ENCODE results near the gene MTFR1L. TPM values are rescaled to one million over a fixed set of nuclear protein-coding genes. Genes with fewer than 3 reads are reported as not detected.

The MTFR1L gene
- total RNA-seq, 1 donor from 2014 or later, result 66.9 TPM

DNA sequence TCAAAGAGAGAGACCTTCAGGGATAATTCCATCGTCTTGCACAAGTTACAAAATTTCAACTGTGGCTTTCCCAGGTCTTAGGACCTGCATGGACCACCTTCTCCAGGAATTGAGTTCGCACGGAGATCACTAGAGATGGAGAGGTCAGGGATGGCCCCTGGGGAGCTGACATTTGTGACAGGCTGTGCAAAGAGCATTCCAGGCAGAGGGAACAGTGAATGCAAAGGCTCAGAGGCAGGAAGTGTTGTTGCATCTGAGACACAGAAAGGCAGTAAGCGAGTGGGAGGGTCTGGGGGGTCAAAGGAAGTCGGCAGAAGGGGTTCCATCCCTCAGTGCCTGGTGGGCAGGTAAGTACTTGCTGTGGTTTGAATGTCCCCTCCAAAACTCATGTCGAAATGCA, 29.3 kb upstream of the MTFR1L start:
- DNase-seq (ENCODE audit: low spot score), result no peak

DNA sequence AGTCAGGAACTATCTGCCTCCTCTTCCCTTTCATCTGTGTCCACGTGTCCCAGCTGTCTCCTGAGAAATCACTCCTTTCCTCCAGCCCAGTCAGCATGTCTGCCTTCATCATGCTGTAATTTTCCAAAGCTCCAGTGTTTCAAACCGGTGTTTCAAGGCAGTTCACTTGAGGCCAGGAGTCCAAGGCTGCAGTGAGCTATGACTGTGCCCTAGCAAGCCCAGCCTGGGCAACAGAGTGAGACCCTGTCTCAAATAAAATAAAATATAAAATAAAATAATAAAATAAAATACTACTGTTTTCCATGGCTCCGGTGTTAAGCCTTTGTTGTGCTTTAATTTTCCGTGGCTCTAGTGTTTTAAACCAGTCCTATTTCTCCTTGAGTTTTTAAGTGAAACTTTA, 27.6 kb upstream of the MTFR1L start:
- no peak for DNase-seq (ENCODE audit: low spot score)

DNA sequence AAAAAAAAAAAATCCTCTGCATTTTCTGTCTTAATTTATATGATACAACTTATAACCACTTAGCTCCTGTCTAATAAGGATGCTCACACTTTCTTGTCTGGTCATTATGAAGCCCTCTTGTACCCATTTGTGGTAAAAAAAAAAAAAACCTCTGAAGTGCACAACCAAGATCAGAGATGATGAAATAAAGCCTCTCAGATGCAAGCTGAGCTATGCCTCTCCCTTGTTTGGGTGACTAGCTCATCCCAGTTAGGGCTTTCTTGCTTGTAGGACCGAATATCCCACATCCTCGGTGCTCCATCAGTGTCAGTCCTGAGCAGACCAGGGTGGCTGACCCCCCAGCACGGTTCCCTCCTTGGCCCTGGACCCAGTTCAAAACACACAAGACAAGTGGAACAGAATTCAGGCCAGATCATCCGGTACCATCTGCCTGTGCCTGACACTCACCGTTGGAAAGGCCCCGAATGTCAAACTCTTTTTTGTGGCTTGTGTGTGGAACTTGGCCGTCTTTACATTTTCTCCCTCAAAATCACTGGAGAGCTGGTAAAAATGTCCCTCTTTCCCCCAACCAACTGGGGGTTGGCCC, 26.1 kb upstream of the MTFR1L start:
- no peak for DNase-seq (ENCODE audit: low spot score)

DNA sequence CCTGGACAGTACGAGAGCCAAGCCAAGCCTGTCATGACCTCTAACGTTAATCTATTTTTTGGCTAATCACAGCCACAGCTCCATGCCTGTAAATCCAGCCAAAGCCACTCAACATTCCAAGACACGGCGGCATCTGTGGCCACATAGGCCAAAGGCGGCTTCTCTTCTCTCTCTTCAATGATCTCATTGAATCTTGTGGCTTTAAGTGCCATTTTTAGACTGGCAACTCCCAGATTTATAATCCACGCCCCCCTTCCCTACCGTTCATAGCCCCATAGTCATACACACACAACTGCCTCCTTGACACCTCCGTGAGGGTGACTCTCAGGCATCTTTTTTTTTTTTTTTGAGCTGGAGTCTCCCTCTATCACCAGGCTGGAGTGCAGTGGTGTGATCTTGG, 25.4 kb upstream of the MTFR1L start:
- DNase-seq (ENCODE audit: low spot score), result no peak

DNA sequence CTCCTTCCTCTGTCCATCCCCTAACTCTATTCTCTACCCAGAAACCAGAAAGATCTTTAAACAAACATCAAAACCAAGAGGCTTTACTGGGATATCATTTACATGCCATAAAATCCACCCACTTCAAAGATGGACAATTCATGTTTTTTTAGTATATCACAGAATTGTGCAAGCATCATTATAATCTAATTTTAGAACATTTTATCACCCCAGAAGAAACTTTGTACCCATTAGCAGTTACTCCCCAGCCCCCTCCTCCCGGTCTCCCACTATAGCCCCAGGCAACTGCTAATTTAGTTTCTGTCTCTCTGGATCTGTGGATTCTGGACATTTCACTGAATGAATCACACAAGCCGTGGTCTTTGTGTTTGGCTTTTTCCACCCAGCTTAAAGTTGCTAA, 24.5 kb upstream of the MTFR1L start:
- DNase-seq (ENCODE audit: low spot score), result no peak

DNA sequence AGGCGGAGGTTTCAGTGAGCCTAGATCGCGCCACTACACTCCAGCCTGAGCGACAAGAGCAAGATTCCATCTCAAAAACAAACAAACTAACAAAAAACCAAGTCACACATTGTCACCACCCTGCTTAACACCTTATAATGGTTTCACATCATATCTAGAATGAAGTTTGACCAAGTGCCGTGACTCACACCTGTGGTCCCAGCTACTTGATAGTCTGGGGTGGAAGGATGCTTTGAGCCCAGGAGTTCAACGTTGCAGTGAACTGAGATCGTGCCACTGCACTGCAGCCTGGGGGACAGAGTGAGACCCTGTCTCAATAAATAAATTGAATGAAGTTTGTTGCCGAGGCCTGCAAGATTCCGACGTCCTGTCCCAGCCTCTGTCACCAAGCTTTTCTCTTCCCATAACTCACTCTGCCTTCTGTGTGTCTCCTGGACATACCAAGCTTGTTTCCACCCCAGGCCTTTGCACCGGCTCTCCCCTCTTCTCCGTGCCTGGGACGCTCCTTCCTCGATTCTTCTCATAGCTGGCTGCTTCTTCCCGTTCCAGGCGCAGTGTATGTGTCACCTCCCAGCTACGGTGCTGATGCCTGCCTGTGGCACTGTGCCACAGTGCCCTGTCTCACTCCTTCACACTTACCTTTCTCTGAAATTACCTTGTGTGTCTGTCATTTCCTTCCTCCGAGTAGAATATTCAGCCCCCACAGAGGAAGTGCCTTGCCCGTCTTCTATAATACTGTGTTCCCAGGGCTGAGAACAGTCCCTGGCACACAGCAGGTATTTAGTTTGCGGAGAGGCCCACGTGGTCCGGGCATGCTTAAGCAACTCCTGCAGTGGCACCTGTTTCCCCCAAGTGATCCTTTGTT, 23.6 kb upstream of the MTFR1L start:
- DNase-seq (ENCODE audit: low spot score), result no peak

DNA sequence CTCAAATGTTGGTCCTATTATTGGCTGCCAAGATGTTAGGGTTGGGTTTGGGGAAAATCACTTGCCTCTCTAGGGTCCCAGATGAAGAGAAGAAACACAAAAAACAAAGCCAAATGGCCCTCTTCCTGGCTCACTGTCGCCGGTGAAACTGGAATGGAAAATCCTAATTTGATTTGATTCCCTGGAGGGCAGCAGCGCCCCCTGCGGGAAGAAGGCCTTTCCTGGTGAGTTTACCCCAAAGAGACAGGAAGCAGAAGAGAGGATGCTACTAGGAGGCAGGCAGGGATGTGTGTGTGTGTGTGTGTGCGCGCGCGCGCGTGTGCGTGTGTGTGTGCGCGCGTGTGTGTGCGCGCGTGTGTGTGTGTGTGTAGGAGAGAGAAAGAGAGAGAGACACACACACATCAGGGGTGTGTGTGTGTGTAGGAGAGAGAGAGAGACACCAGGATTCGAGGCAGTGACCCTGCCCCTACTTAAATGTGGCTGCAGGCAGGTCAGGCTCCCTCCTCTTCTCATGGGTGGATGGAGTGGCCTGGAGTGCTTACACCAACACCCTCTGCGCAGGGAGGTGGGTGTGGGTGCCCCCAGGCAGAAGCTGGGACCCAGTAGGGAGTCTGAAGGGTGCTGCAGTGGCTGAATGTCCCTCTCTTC, 22.8 kb upstream of the MTFR1L start:
- DNase-seq (ENCODE audit: low spot score), result peak; percentile 88

DNA sequence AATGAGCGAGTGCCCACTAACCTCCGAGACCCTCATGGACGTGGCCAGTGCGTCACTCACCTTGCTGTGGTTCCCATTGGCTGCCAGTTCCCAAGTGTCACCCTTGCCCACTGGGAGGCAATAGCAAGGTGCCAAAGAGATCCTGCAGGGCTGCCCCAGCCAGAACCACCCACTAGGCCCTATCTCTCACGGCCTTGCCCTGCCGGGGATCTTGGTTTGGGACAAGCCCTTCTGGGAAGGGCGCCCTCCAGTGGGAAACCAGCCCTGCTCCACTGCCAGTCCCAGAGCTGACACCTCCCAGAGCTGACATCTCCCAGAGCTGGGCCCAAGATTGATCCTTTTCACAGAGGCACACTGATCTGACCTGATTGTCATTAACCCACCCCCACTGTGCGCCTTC, 21.8 kb upstream of the MTFR1L start:
- no peak for DNase-seq (ENCODE audit: low spot score)

DNA sequence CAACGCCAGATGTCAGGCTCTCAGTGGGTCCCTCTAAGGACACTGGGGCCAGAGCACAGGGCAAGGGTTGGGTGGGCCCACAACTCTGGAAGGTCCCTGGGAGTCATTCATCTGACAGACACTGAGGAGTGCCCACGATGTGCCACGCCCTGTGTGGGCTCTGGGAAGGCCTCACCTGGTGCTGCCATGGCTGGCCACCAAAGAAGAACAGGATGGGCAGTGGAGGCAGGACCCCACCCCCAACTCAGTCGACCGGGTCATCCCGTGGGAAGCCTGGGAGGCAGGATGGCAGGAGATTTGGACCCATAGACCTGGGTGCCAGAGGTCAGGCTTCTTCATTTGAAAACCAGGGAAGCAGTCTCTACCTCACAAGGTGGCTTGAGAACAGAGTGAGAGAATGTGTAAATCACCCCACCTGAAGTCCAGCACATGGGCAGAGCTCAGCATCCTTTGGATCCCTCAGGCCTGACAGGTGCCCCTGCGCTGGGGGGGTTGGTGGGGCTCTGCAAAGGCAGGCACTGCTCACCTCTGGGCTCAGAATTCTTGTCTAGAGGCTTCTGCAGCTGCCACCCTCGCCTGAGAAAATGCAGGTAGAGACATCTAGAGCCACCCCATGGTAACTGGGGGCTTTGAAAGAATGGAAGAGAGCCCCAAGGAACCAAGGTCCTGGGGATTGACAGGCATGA, 20.9 kb upstream of the MTFR1L start:
- DNase-seq (ENCODE audit: low spot score), result no peak

DNA sequence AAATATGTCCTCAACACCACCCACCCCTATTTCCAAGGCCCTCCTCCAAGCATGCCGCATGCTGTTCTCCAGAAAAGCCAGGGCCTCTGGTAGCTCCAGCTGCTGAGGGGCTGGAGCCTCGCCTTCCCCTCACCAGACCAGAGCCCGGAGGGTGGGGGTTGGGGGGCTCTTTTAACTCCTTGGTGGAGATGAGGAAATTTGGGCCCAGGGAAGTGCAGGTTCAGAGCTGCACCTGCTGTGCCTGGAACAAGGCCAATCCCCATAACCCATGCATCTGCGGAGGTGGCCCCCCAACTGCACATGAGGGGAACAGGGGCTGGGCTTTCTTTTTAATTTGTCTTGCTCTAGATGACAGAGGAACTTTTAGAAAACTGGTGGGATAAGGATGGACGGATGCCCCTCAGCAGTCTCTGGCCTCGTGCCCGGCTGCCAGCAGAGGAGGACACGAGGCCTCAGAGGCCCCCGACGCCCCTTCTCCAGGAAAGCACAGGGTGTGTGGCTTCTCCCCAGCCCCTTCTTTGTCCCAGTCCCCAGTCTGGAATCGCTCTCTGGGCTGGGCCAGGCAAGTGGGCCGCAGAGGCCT, 20.3 kb upstream of the MTFR1L start:
- no peak for DNase-seq (ENCODE audit: low spot score)

DNA sequence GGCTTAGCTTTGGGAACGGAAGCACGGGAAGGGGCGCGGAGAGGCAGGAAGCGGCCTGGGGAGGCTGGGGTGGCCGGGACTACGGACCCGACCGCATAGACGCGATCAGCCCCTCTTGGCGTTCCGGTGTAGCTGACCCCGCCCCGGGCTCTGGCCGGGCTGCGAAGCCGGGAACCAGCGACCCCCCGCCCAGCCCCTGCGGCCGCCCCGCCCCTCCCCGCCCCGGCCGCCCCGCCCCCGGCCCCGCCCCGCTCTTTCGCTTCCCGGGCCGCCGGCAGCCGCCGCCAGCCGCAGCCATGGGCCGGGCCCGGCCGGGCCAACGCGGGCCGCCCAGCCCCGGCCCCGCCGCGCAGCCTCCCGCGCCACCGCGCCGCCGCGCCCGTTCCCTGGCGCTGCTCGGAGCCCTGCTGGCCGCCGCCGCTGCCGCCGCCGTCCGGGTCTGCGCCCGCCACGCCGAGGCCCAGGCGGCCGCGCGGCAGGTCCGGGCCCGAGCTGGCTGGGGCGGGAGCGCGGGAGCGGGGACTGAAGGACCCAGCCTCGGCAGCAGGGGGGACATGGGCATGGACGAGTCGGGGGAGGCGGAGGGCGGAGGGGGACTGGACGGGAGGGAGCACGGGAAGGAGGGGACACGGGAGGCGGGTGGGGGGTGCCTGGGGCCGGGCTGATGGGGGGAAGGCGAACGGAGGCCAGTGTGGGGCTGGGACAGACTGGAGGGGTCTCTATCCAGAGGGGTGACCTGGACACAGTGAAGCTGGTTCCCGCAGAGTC, 19.6 kb upstream of the MTFR1L start, which contains the start of gene SELENON:
TSS of gene SELENON (plus strand) at position 259 of the 768 bp plus-strand sequence. CDS start at position 297, 38 bp downstream.
- DNase-seq (ENCODE audit: low spot score), result no peak

DNA sequence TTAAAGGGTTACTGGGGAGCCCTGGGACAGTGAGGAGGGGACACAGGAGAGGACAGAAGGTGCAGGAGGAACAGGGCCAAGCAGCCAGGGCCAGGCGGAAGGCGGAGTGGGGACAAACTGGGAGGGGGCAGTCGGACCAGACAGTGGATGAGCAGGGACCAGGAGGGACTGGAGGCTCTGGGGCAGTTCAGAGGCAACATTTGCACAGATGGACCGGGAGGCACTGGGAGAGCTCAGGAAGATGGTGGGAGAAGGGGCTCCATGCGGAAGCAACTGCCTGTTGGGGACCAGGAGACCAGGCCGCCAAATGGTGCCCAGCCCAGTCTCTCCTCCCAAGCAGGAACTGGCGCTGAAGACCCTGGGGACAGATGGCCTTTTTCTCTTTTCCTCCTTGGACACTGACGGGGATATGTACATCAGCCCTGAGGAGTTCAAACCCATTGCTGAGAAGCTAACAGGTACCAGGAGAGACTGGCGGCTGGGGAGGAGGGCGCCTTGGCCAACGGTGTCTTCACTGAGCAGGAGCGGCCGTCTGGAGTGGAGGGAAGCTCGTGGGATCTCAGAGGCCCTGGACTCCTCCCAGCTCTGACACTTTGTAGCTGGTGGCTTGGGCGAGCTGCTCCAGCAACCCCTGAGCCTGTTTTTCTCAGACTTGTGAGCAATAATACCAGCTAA, 18.9 kb upstream of the MTFR1L start:
- DNase-seq (ENCODE audit: low spot score), result no peak

DNA sequence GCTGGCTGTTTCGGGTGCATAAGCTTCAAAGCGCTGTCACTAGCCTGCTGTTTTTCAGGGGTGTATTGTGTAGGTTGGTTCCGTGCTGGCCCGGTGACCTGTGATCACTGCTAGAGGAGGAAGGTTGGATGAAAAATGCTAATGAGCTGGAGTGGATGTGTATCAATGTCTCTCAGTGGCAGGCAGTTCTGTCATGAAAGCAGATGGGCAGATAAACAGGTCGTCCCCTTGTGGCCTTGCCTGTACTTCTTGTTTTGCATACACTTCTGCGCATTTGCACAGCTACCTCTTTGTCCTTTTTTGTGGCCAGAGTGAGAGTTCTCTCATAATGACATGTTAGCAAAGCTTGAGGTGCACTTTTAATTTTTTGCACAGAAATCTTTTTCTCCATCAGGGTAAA, 16.8 kb upstream of the MTFR1L start:
- no peak for DNase-seq (ENCODE audit: low spot score)

DNA sequence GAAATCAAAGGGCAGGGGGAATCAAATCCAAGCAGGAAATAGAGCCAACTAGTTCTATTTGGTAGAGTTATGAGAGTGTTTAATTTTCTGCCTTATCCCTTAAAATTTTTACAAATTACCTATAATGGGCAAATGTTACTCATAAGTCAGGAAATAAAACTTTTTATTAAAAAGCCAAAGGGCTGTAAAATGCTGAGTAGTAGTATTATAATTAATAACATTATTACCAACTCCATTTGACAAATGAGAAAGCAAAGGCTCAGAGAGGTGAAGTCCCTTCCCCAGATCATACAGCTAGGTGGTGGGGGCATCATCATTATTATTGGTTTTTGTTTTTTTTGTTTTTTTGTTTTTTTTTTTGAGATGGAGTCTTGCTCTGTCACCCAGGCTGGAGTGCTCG, 16.4 kb upstream of the MTFR1L start:
- no peak for DNase-seq (ENCODE audit: low spot score)

DNA sequence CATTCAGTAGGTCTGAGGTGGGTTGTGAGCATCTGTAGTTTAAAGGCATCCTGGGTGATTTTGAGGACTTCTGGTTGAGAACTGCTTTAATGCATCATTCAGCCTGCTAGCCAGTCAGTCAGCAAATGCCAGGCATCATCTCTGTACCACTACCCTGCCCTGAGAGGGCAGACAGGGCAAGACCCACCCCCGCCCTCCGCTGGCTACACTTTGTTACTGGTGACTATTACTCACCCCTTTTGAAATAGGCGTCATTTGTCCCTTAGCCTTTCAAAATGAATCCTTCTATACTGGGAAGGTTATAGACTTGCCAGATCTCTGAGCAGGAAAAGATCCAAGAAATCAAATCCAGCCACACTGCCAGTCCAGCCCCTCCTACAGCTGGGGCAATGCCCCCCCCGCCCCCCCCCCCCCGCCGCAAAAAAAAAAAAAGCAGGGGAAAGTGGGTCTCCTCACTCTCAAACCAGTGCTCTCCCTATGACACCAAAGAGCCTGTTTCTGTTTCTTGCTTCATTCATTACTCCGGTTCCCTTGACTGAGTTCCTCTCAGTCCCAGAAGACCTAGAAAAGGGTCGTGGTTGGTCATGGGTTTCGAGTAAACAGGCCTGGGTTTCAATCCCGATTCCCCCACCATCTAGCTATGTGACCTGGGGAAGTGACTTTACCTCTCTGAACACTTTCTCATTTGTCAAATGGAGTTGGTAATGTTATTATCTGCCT, 15.3 kb upstream of the MTFR1L start:
- DNase-seq (ENCODE audit: low spot score), result no peak

DNA sequence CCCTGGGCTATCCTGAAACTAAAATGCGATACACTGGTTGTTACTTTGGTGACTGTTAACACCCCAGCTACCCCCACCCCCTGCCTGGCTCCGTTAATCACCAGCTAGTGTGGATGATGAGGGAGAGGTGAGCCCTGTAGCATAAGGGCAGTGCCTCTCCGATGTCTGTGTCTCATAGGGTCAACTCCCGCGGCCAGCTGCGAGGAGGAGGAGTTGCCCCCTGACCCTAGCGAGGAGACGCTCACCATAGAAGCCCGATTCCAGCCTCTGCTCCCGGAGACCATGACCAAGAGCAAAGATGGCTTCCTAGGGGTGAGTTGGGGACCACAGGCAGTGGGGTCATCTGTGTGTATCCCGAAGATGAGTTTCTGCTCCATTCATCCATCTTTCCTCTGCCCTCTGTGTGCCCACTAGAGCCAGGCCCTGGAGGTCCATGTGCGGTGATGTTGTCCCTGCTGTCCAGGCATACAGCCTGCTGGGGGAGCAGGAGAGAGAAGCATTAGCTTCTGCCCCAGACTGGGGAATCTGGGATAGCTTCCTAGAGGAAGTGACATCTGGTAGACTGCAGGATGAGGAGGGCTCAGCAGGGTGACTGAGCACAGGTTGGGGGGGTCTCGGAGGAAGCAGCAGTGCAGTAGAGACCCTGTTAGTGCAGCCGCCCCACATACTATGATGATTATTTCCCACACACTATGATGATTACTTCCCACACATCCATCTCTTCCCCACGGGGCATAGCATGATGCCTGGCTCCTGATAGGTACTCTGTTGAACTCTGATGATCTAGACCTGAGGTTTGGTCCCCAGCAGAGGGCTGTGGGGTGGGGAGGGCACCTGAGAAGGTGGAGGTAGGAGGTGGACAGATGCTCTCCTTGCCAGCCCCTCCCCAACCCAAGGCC, 14.5 kb upstream of the MTFR1L start:
- no peak for DNase-seq (ENCODE audit: low spot score)

DNA sequence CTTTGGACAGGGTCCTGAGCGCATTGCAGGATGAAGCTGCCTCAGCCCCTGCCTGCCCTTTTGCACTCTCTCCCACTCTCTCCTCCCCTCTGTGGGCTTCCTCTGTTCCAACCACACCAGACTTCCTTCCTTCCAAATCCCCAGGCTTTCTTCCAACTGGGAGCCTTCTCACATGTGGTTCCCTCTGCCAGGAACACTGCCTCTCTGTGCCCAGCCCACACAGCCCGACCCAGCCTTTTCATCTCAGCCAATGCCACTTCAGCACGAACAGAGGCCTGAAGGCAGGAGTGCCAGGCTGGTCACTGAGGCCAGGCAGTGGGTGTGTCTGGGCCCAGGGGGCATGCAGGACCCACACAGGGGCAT, 13.9 kb upstream of the MTFR1L start:
- DNase-seq (ENCODE audit: low spot score), result no peak

DNA sequence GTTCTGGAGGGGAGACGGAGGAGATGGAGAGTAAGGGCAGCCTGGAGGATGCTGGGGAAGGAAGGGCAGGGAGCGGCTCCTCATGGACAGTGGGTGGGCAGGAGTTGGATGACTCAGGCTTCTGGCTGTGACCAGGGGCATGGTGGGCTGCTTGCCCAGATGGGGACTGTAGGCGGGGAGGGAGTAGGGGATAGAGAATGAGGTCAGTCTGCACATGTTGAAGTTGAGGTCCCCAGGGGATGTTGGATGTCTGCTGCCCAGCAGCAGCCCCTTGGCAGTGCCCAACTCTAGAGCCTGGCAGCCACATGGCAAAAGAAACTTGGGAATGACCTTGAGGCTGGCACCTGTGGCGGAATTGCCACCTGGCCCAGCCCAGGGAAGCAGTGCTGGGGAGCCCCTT, 13.3 kb upstream of the MTFR1L start:
- DNase-seq (ENCODE audit: low spot score), result no peak
